ELR (cell line): Measurements from ENCODE around the gene COPS7B.
"Not testable (repeated sequence)": the region's sequence is repeated elsewhere in the genome, so short reads cannot be mapped to it uniquely, and the experiment has no call there.

Source experiments
- DNase-seq: peaks from one replicate; pipeline ENCODE4 v3.0.0-alpha.2; 2015; ENCODE audit warnings: low read depth

The COPS7B gene

DNA sequence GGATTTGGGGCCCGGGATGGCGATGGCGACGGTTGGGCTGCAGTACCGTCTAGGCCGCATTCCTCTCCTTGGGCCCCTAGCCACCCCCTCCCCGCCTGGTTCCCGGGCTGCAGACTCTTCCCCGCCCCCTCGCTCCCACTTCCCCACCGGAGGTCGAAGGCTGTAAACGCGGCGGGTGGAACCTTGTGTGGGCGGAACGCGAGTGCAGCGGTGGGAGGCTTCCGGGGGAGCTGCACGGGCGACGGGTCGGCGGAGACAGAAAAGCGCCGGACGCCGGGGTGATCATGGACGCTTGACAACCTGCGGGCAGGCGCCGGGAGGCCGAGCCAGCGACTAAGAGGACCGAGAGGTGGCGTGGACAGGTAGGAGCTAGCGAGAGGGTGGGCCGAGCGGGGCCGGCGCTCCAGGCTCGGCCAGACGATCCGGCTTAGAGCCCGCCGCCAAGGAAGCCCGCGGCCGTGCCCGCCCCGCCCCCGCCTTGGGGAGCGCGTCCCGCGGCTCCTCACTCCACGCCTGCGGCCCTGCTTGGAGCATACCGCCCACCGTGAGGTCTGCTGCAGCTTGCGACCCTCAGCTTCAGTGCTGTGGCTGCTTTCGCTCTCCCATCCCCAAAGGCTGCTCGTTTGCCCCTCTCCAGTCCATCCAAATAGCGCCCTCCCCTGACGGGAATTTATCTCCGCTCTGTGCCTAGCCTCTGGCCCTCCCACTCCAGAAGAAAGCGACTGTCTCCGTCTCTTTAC lies at the start of gene COPS7B:
Gene COPS7B, plus strand, starts transcription at position 269 of the 740 bp plus-strand sequence. CDS start 2,126 bp downstream, outside the sequence.
- DNase-seq = peak; percentile 88

GRCh38 chr2:231737761-231738160 lies 48.5 kb upstream of the COPS7B start:
- no peak for DNase-seq

GRCh38 chr2:231743376-231744116 lies 42.7 kb upstream of the COPS7B start:
- no peak for DNase-seq

- no peak for DNase-seq
Measured at GRCh38 chr2:231745303-231746038, 40.8 kb upstream of the COPS7B start.

DNA sequence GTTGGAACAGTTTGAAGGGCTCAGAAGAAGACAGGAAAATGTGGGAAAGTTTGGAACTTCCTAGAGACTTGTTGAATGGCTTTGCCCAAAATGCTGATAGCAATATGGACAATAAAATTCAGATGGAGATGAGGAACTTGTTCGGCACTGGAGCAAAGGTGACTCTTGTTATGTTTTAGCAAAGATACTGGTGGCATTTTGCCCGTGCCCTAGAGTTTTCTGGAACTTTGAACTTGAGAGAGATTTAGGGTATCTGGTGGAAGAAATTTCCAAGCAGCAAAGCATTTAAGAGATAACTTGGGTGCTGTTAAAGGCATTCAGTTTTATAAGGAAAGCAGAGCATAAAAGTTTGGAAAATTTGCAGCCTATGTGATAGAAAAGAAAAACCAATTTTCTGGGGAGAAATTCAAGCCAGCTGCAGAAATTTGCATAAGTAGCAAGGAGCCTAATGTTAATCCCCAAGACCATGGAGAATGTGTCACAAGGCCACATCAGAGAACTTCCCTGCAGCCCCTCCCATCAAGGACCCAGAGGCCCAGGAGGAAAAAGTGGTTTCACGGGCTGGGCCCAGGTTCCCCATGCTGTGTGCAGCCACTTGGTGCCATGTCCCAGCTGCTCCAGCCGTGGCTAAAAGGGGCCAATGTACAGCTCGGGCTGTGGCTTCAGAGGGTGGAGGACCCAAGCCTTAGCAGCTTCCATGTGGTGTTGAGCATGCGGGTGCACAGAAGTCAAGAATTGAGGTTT lies 37.9 kb upstream of the COPS7B start:
- not testable (repeated sequence) for DNase-seq

DNA sequence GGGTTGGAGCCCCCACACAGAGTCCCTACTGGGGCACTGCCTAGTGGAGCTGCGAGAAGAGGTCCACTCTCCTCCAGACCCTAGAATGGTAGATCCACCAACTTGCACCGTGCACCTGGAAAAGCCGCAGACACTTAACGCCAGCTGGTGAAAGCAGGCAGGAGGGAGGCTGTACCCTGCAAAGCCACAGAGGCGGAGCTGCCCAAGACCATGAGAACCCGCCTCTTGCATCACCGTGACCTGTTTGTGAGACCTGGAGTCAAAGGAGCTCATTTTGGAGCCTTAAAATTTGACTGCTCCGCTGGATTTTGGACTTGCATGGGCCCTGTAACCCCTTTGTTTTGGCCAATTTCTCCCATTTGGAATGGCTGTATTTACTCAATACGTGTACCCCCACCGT lies 37.2 kb upstream of the COPS7B start:
- not testable (repeated sequence) for DNase-seq

DNA sequence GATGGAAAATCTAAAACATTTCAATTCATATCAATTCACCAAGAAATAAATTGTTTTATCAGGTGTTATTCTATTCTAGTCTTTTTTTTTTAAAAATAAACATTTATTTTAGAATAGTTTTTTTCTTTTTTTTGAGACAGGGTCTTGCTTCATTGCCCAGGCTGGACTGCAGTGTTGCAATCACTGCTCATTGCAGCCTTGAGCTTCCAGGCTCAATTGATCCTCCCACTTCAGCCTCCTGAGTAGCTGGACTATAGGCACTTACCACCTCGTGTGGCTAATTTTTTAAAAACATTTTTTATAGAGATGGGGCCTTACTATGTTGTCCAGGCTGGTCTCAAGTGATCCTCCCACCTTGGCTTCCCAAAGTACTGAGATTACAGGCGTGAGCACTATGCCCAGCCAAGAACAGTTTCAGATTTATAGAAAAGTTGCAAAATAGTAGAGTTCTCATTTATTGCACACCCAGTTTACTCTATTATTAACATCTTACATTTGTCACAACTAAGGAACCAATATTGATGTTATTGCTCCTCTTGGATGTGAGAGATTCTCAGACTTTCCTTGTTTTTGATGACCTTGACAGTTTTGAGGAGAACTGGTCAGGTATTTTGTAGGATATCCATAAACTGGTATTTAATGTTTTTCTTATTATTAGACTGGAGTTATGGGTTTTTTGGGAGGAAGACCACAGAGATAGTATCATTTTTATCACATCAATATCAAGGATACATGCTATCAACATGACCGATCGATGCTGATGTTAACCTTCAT lies 35.0 kb upstream of the COPS7B start:
- DNase-seq = no peak

DNA sequence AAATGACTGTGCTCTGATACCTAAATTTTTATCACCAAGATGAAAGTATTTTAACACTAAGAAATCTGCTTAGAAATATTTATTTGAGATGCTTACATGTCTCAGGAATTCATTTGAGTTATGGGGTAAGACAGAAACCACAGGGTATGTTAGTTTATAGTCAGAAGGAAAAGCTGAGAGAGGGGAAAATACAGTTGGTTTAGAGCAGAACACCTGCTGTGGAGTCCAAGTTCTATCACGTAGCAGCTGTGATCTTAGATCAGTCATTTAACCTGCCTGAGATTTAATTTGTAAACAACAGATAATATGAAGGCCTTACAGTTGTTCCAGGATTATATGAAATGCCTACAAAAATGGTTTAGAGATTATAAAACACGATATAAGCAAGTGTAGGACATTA lies 34.2 kb upstream of the COPS7B start:
- DNase-seq = no peak

GRCh38 chr2:231761735-231762134 lies 24.5 kb upstream of the COPS7B start:
- no peak for DNase-seq

DNA sequence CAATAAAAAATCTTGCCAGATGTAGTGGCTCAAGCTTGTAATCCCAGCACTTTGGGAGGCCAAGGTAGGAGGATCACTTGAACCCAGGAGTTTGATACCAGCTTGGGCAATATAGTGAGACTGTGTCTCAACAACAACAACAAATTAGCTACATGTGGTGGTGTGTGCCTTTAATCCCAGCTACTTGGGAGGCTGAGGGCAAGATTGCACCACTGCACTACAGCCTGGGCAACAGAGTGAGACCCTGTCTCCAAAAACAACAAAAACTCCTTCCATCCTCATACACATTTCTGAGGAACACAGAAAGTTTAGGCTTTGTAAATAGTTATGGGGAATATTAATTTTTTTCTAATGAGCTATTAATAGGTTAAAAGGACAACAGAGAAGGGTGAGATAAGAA lies 22.1 kb upstream of the COPS7B start:
- no peak for DNase-seq

- DNase-seq = no peak
Measured at GRCh38 chr2:231764760-231765159, 21.5 kb upstream of the COPS7B start.

- DNase-seq = no peak
Measured at GRCh38 chr2:231765496-231765929, 20.7 kb upstream of the COPS7B start.

GRCh38 chr2:231769170-231770136 lies 16.8 kb upstream of the COPS7B start:
- DNase-seq = peak; percentile 29

GRCh38 chr2:231780123-231780908 lies 5.9 kb upstream of the COPS7B start:
- peak; percentile 40 for DNase-seq

- DNase-seq = peak; percentile 99
Measured at GRCh38 chr2:231780909-231781797, 5.1 kb upstream of the COPS7B start, which contains the start of gene PDE6D. Gene PDE6D, minus strand, starts transcription at chr2:231781282. Its CDS starts 168 bp downstream, at chr2:231781114.

GRCh38 chr2:231781798-231782726 lies 4.2 kb upstream of the COPS7B start:
- DNase-seq = peak; percentile 48

- DNase-seq = no peak
Measured at GRCh38 chr2:231785413-231785812, 832 bp upstream of the COPS7B start.
